Aorta (tissue), 5 donors: ENCODE data around the gene APOL6. TPM values are rescaled to one million over a fixed set of nuclear protein-coding genes. Genes with fewer than 3 reads are reported as not detected.

ENCODE experiments used
- ATAC-seq: fragments of 200-7000 bp; cut with Tn5 transposase; one replicate; pipeline ENCODE4 v1.9.1; 2022; ENCODE audit warnings: moderate library complexity; ENCODE audit not compliant: low FRiP score
- DNase-seq, 2 donors: peaks; one replicate each; pipeline ENCODE4 v3.0.0-alpha.2; 2020
- H3K27ac ChIP-seq, 2 donors: one replicate each; pipeline ENCODE4 v1.5.1; 2013; ENCODE audit warnings: low read length in 2 of 2, mild to moderate bottlenecking in 2 of 2, moderate library complexity in 2 of 2, control low read depth in 1 of 2, inconsistent platforms in 1 of 2, low read depth in 1 of 2
- H3K27me3 ChIP-seq, 2 donors: one replicate each; pipeline ENCODE4 v1.6.1; 2013; ENCODE audit warnings: control low read depth in 1 of 2, low read length in 1 of 2, mild to moderate bottlenecking in 1 of 2, moderate library complexity in 1 of 2; ENCODE audit not compliant: insufficient read depth in 2 of 2, control insufficient read depth in 1 of 2
- H3K36me3 ChIP-seq, 2 donors: one replicate each; pipeline ENCODE4 v1.6.1; 2013; ENCODE audit warnings: control low read depth in 1 of 2, low read length in 1 of 2, mild to moderate bottlenecking in 1 of 2; ENCODE audit not compliant: insufficient read depth in 2 of 2, control insufficient read depth in 1 of 2
- H3K4me1 ChIP-seq, 2 donors: one replicate each; pipeline ENCODE4 v1.6.1; 2013; ENCODE audit warnings: low read length in 2 of 2, control low read depth in 1 of 2, mild to moderate bottlenecking in 1 of 2, moderate library complexity in 1 of 2; ENCODE audit not compliant: insufficient read depth in 2 of 2, control insufficient read depth in 1 of 2
- H3K4me3 ChIP-seq, 2 donors: one replicate each; pipeline ENCODE4 v1.5.1; 2013; ENCODE audit warnings: low read length in 2 of 2, control low read depth in 1 of 2, mild to moderate bottlenecking in 1 of 2
- H3K9me3 ChIP-seq: one replicate; pipeline ENCODE4 v1.6.1; 2013; ENCODE audit warnings: mild to moderate bottlenecking, low read length; ENCODE audit not compliant: control insufficient read depth
- WGBS, 2 donors: extraction: QIAGEN DNeasy Blood & Tissue Kit; methylation state at CpG; one replicate each; pipeline ENCODE4 v1.1.7; 2013; 5-methylcytosine and 5-hydroxymethylcytosine counted together
- intact Hi-C, 2 donors: fragments of 100-400 bp; cut with DNase I; formaldehyde crosslinking; loops; one replicate each; pipeline versions ENCODE4 v1.14.2 to v1.15.0; 2022
- long read RNA-seq, 2 donors: library from polyadenylated mRNA; unstranded; transcript quantifications; one replicate each; pipeline ENCODE4 v2.0.0, GENCODE V29; 2020 to 2021
- polyA plus RNA-seq, 2 donors: library from polyadenylated mRNA; stranded (reverse); fragments of 200-250 nt; gene quantifications; one replicate each; pipeline ENCODE4 v1.2.3, GENCODE V29; 2013
- total RNA-seq, 2 donors: library from RNA; stranded (reverse); fragmentation: NEBNext Ultra II Directional; extraction: Animal tissue kit (Norgen Biotek cat#: 25700); gene quantifications; one replicate each; pipeline ENCODE4 v1.2.1, GENCODE V29; 2021
- donor health status: healthy with polysubstance abuse.
- donor health status: Bipolar disorder and iron deficiency.
- donor health status: DM: no; HTN: no; CAD: no.
- donor health status: DM: no; HTN: no; CAD: no.
- donor health status: DM: yes; HTN: yes; CAD: no.

Gene APOL6, protein sequence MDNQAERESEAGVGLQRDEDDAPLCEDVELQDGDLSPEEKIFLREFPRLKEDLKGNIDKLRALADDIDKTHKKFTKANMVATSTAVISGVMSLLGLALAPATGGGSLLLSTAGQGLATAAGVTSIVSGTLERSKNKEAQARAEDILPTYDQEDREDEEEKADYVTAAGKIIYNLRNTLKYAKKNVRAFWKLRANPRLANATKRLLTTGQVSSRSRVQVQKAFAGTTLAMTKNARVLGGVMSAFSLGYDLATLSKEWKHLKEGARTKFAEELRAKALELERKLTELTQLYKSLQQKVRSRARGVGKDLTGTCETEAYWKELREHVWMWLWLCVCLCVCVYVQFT
- 10 to 100 TPM; 12.4 to 19.0 TPM for total RNA-seq
- polyA plus RNA-seq = 1 to 10 TPM; 5.0 to 8.4 TPM
- long read RNA-seq, donor 1, full-length matches to known transcripts = 7 of 12 reads
- long read RNA-seq, donor 1, partial matches to known transcripts = 0 of 12 reads
- long read RNA-seq, donor 1, other reads (novel, unspliced or antisense) = 5 of 12 reads
- long read RNA-seq, donor 2, full-length matches to known transcripts = 2 of 15 reads
- long read RNA-seq, donor 2, partial matches to known transcripts = 8 of 15 reads
- long read RNA-seq, donor 2, other reads (novel, unspliced or antisense) = 5 of 15 reads

GRCh38 chr22:35648066-35649025 lies at the start of gene APOL6:
Gene APOL6, plus strand, starts transcription at chr22:35648446. Its CDS starts 7,980 bp downstream, at chr22:35656426.
- Histone ChIP-seq H3K9me3 (no peaks in the 10 kb centered on the region), H3K4me3 (peak within 1 kb of the TSS; percentile 8 to 57), H3K27me3 (no peaks in the 10 kb centered on the region), H3K36me3 (no peaks in the 10 kb centered on the region), H3K27ac (peak within 1 kb of the TSS in 1 of 2 donors; percentile 74), H3K4me1 (no peaks in the 10 kb centered on the region)
- no peak for DNase-seq
- peak; percentile 78 for ATAC-seq
- 34 to 38% methylated on average over 18 of the region's 18 CpGs for WGBS, 2 donors
- intact Hi-C loops = no loop called here

GRCh38 chr22:35599364-35599763 lies 48.9 kb upstream of the APOL6 start:
- H3K27me3 ChIP-seq = no peaks in the 10 kb centered on the region
- WGBS, 2 donors = 91 to 92% methylated on average over 4 of the region's 4 CpGs
- no peak overlapping the region for H3K27ac ChIP-seq
- H3K36me3 ChIP-seq = no peaks in the 10 kb centered on the region
- no peaks in the 10 kb centered on the region for H3K9me3 ChIP-seq
- DNase-seq (peak in 1 of 2 donors; percentile 26), ATAC-seq (no peak)
- H3K4me3 ChIP-seq = no peak overlapping the region
- H3K4me1 ChIP-seq = no peaks in the 10 kb centered on the region
- intact Hi-C loops = no loop called here

- ATAC-seq = no peak
These were observed 47.8 kb upstream of the APOL6 start for GRCh38 chr22:35600476-35600875.

GRCh38 chr22:35601013-35601580 lies 47.1 kb upstream of the APOL6 start:
- Histone ChIP-seq H3K4me1 (no peaks in the 10 kb centered on the region), H3K27ac (no peak overlapping the region), H3K4me3 (no peak overlapping the region), H3K27me3 (no peaks in the 10 kb centered on the region), H3K36me3 (no peaks in the 10 kb centered on the region), H3K9me3 (no peaks in the 10 kb centered on the region)
- DNase-seq (no peak), ATAC-seq (no peak)
- WGBS, 2 donors = 96 to 98% methylated on average over 5 of the region's 5 CpGs
- intact Hi-C loops = no loop called here

More at GRCh38 chr22:35600476-35600875, 47.8 kb upstream of the APOL6 start:
- no peaks in the 10 kb centered on the region for H3K27me3 ChIP-seq
- H3K36me3 ChIP-seq = no peaks in the 10 kb centered on the region
- H3K9me3 ChIP-seq = no peaks in the 10 kb centered on the region
- no peak overlapping the region for H3K4me3 ChIP-seq
- H3K27ac ChIP-seq = no peak overlapping the region
- no peaks in the 10 kb centered on the region for H3K4me1 ChIP-seq
- 81 to 86% methylated on average over 12 of the region's 12 CpGs for WGBS, 2 donors
- peak in 1 of 2 donors; percentile 72 for DNase-seq
- intact Hi-C loops = no loop called here

GRCh38 chr22:35601743-35602615 lies 46.3 kb upstream of the APOL6 start:
- DNase-seq = peak in 1 of 2 donors; percentile 75
- Histone ChIP-seq H3K27ac (no peak overlapping the region), H3K27me3 (no peaks in the 10 kb centered on the region), H3K9me3 (no peaks in the 10 kb centered on the region), H3K4me3 (no peak overlapping the region), H3K4me1 (no peaks in the 10 kb centered on the region), H3K36me3 (no peaks in the 10 kb centered on the region)
- intact Hi-C loops = no loop called here
- WGBS, 2 donors = 73 to 81% methylated on average over 9 of the region's 9 CpGs
- no peak for ATAC-seq

- Histone ChIP-seq H3K27ac (no peak overlapping the region), H3K27me3 (no peaks in the 10 kb centered on the region), H3K9me3 (no peaks in the 10 kb centered on the region), H3K4me3 (no peak overlapping the region), H3K4me1 (no peaks in the 10 kb centered on the region), H3K36me3 (no peaks in the 10 kb centered on the region)
- intact Hi-C loops = no loop called here
- DNase-seq = peak in 1 of 2 donors; percentile 23
- ATAC-seq = no peak
- WGBS, 2 donors = 61 to 62% methylated on average over 9 of the region's 9 CpGs
These were observed 43.5 kb upstream of the APOL6 start for GRCh38 chr22:35604621-35605368.

DNA sequence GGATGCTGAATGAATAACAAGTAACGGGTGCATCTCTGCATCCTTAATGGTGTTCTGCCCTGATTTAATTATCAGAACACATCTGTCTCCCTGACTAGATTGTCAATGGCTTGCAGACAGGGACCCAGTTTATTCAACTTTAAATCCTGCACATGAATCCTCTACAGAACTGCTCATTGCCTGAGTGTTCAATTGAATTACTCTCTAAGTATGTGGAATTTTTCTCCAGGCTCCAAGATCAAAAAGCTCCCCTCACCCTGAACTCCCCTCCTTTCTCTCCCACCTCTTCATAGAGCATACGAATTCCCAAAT lies 42.9 kb upstream of the APOL6 start:
- intact Hi-C loops = no loop called here
- Histone ChIP-seq H3K4me1 (no peaks in the 10 kb centered on the region), H3K36me3 (no peaks in the 10 kb centered on the region), H3K9me3 (no peaks in the 10 kb centered on the region), H3K27ac (no peak overlapping the region), H3K27me3 (no peaks in the 10 kb centered on the region), H3K4me3 (no peak overlapping the region)
- no peak for ATAC-seq
- 59 to 64% methylated on average over 2 of the region's 2 CpGs for WGBS, 2 donors
- no peak for DNase-seq
